NCI-H510A (cell line): Measurements from ENCODE around the gene PTPRT.

Experiments used
- DNase-seq: peaks from one replicate; lab custom pipeline; 2025; lab: John Stamatoyannopoulos, UW

PTPRT gene

GRCh38 chr20:42795111-42795695, 394.5 kb downstream of the PTPRT start:
- DNase-seq, result peak; percentile 21

- DNase-seq, result no peak
These were observed 397.7 kb downstream of the PTPRT start for GRCh38 chr20:42792052-42792451.

DNA sequence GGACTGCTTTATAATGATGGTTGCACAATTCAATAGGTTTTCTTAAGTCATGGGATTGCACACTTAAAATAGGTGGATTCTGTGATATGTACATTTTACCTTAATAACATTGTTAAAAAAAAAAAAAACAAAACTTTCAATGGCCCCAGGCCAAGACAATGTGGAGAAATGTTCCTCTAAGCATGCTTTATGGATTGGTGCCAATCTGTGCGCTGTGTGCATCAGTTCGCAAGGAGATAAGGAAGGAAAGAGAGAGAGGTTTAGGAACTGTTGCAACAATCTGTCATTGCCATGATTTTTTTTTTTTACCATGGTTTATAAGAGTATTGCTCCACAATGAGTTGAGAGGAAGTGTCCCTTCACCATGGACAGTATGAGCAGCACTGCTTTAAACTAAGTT, 399.6 kb downstream of the PTPRT start:
- no peak for DNase-seq

- DNase-seq, result no peak
These were observed 401.0 kb downstream of the PTPRT start for GRCh38 chr20:42788707-42789106.

GRCh38 chr20:42785041-42785440, 404.7 kb downstream of the PTPRT start:
- no peak for DNase-seq

GRCh38 chr20:42779216-42779615, 410.5 kb downstream of the PTPRT start:
- no peak for DNase-seq

- DNase-seq, result no peak
These were observed 413.8 kb downstream of the PTPRT start for GRCh38 chr20:42775866-42776265.

DNA sequence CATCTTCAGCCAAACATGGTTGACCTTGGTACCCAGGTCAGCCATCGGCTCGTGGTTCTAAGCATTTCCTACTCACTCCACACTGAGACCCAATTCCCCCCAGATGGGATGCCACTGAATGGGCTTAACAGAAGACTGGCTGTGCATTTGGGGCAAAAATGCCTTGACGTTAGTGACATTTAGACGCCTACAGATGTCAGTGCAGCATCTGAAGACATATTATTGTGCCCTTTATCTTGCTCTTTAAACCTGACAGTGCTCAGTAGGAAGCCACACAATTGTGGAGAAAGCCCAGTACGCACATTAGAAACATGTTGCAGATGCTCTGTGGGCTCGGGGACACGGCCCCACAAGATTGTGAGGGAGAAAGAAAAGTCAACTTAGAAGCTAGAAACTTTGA, 414.7 kb downstream of the PTPRT start:
- DNase-seq, result no peak

DNA sequence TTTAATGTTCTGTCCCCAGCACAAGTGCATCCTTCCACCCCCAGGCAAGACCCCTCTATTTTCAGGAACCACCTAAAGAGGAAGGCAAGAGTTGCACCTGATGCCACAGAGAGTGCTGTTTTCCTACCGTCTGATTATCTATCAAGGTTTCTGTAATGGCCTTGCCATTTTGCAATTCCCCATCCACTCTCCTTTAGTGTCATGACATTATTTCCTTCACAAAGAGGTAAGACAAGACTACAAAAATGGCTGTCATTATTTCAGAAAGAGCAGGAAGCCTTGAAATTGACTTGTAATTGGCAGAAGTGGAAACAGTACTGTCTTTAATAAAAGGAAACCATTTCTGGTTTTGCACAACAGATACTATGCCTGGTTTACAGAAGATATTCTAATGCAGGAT, 426.7 kb downstream of the PTPRT start:
- DNase-seq, result no peak

DNA sequence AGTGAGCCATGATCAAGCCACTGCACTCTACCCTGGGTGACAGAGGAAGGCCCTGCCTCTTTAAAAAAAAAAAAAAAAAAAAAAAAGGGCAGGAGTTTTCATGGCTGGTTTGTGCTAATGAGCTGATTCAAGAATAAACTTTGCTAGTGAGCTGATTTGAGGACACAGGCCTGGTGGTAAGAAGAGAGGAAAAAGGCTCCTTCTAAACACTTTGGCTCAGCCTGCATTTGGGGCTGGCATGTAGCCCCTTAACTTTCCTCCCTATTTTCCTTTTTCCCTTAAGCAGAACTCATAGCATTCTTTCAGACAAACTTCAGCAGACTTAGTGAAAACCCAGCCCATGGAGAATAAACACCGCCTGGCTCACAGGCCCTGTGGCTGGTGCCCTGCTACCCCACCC, 432.7 kb downstream of the PTPRT start:
- DNase-seq, result no peak

DNA sequence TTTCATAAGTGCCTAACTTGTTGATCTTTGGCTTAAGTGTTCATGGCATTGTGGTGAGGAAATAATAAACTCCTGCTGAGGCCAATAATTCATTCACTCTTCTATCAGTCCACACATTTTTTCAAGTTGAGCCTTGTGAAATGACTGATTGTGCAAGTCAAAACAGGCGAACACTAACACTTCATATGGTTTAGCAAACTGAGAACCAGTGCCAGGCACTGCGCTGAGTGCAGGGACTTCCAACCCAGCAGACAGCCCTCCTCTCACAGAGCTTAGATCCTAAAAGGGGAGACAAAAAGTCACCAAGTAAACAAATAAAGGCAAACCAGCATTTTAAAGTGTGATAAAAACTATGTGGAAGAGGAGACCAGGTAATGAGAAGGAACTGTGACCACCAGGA, 435.0 kb downstream of the PTPRT start:
- no peak for DNase-seq

GRCh38 chr20:42752620-42753019, 437.1 kb downstream of the PTPRT start:
- DNase-seq, result no peak

- no peak for DNase-seq
These were observed 440.1 kb downstream of the PTPRT start for GRCh38 chr20:42749556-42749955.

- peak; percentile 38 for DNase-seq
These were observed 441.8 kb downstream of the PTPRT start for GRCh38 chr20:42747765-42748411.

DNA sequence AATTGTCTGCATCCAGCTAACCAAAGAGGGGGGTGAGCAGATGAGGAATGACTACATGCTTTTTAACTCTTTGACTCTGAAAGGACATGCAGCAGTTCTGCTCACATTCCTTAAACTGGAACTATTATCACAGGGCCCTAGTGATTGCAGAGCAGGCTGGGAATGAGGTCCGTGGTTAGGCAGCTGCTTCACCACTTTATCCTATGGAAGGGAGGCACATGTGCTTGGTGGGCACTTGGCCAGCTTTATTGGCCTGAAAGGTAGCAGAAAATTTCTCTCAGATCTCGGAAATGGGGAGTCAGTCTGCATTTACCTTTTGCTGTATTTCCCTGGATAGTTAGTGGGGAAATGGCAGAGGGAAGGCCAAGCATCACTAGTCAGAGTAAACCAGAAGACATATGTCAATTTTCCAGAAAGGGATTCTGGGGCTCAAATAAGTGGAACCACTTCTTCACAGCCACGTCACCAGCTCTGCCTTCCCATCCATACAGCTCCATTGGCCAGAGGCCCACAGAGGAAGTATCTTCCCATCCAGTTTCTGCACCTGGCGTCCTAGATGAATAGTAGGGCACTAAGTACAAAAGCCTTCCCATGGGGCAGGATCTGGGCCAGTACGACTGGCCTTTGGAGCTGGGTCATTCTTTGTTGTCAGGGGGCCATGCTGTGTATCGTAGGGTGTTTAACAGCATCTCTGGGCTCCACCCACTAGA, 444.8 kb downstream of the PTPRT start:
- DNase-seq, result no peak

GRCh38 chr20:42742926-42743325, 446.8 kb downstream of the PTPRT start:
- no peak for DNase-seq

GRCh38 chr20:42741906-42742305, 447.8 kb downstream of the PTPRT start:
- no peak for DNase-seq

DNA sequence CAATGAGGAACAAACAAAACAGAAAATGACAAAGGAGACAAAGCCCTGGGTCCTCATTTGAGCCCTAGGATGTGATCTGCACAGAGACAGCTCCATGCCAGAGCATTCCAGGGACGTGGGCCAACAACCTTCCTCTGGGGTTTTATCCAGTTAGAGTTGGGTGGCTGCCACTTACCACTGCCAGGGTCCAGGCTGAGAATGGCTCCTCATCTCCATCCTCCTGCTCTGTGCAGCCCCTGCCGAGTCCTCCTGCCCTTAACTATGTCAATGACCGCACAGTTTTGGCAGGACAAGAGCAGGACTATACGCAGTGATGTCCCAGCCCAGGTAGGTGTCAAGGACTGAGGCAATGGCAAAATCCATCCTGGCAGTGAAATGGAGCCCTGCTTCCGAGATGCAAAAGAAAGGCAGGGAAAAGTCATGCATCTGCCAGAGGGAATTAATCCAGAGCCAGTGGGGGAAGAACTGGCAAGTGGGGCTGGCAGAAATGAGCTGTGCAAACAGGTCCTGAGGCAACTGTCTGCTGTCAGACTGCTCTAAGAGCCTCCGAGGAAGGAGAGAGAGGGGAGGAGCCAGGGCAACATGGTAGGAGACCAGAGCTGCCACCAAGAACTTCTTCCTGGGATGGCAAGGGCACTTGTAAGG, 449.4 kb downstream of the PTPRT start:
- DNase-seq, result no peak

DNA sequence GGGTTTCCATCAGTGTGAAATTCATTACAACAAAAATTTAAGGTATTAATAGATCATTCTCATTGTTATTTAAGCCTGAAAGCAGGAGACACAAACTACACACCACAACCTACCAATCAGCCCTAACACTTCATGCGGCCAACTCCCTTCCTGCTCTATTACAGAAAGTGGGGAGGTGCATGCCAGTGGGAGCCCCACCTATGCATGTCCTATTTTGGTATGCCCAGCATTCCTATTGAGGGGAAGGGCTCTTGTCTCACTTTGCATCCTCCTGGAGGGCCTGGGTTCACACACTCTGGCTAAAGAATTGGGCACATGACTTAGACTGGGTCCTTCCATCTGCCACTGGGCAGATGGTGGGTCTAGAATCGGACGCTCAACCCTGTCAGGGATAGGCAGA, 450.0 kb downstream of the PTPRT start:
- no peak for DNase-seq

GRCh38 chr20:42735539-42735938, 454.2 kb downstream of the PTPRT start:
- DNase-seq, result no peak

DNA sequence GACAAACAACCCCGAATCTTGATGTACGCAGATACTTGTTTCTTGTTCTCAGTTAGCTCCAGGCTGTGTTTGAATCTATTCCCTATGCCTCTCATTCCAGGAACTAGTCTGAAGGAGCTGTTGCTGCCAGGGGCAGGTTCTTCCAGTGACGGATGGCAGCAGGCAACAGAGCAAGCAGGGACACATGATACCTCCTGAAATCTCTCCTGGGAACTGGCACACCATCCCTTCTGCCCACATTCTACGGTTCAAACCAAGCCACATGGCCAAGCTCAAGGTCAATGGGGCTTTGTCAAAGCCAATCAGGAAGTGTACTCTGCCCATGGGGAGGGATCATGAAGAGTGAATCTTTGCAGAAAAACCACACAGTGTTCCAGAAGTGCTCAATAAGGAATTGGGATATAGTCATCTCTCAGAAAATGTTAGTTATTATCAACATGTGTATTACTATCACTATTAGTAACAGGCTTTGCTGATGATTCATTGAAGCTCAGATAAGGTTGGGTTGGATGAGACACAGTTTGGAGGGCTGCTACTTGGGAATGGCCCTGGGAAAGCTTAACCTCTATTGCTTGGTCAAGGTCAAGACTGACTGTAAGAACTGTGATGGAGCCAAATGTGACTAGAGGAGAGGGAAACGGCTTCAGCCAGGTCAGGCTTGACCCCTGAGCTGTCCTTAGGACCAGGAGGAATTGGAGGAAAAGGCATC, 454.9 kb downstream of the PTPRT start:
- DNase-seq, result no peak

DNA sequence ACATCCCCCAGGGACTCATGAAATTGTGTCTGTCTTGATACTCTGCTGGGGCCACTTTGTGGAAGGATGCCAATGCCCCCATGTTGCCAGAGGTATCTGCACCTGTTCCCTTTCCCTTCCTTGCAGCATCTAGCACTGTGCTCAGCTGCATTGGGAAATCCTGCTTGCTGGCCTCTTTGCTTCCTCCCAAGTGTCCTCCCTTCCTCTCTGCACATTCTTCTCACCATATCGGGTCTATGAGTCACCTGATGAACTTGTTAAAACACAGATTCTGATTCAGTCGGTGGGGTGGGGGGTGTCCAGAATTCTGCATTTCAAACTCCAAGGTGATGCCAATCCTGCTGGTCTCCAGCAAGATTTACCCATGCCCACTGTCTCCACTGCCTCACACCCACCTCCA, 467.8 kb downstream of the PTPRT start:
- DNase-seq, result no peak
